ENCODE data around the gene SDK1. TPM values are rescaled to one million over a fixed set of nuclear protein-coding genes. Genes with fewer than 3 reads are reported as not detected.
A peak's percentile ranks its signal among the peaks of the same experiment; 100 is the strongest.

Gene SDK1
- total and polyA plus RNA-seq, 4 donors, result 10.4 to 11.6 (median 11.0) TPM

DNA sequence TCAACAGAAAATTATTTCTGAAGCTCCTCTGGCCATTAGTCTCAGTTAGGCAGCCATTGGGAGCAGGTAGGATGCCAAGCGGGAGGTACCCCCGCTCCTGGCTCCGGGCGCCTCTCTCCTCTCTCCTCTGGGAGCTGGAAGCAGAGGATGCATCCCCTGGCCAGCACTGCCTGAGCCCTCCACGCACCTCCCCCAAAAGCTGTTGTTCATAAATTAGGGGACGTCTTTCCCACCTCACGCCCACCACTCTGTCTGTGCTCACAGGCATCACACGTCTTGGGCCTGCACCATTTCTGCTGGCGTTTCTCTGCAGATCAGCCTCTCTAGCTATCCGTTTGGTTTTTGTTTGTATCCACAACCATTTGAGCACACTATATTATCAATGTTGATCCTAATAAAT lies 772.0 kb downstream of the SDK1 start:
- peaks cover 14% of the 10 kb centered on the region for H3K36me3 ChIP-seq (ENCODE audit: control insufficient read depth, insufficient read depth, low read length)
- H3K27me3 ChIP-seq (ENCODE audit: control insufficient read depth, insufficient read depth, low read length), result no peaks in the 10 kb centered on the region
- H3K4me1 ChIP-seq (ENCODE audit: control insufficient read depth, insufficient read depth, low read length), result peaks cover 14% of the 10 kb centered on the region
- 73% methylated on average over 10 of the region's 10 CpGs for WGBS (ENCODE audit: insufficient coverage)
- DNase-seq (ENCODE audit: low read depth in 4 of 6, low spot score in 6 of 6), result no peak
- H3K4me3 ChIP-seq (ENCODE audit: low read depth, low read length), result no peak overlapping the region
- H3K27ac ChIP-seq (ENCODE audit: low read depth, low read length), result no peak overlapping the region
- no peaks in the 10 kb centered on the region for H3K9me3 ChIP-seq (ENCODE audit: control insufficient read depth, insufficient read depth, low read length)

GRCh38 chr7:4073750-4074149 lies 772.7 kb downstream of the SDK1 start:
- WGBS (ENCODE audit: insufficient coverage), result 91% methylated on average over 11 of the region's 13 CpGs
- no peak for DNase-seq (ENCODE audit: low read depth in 4 of 6, low spot score in 6 of 6)
- H3K9me3 ChIP-seq (ENCODE audit: control insufficient read depth, insufficient read depth, low read length), result no peaks in the 10 kb centered on the region

GRCh38 chr7:4074407-4074806 lies 773.4 kb downstream of the SDK1 start:
- Histone ChIP-seq H3K27ac (ENCODE audit: low read depth, low read length) (no peak overlapping the region), H3K4me3 (ENCODE audit: low read depth, low read length) (no peak overlapping the region), H3K36me3 (ENCODE audit: control insufficient read depth, insufficient read depth, low read length) (peaks cover 16% of the 10 kb centered on the region), H3K4me1 (ENCODE audit: control insufficient read depth, insufficient read depth, low read length) (peaks cover 14% of the 10 kb centered on the region), H3K27me3 (ENCODE audit: control insufficient read depth, insufficient read depth, low read length) (no peaks in the 10 kb centered on the region), H3K9me3 (ENCODE audit: control insufficient read depth, insufficient read depth, low read length) (no peaks in the 10 kb centered on the region)
- no peak for DNase-seq (ENCODE audit: low read depth in 4 of 6, low spot score in 6 of 6)
- 91% methylated on average over 5 of the region's 8 CpGs for WGBS (ENCODE audit: insufficient coverage)

More at GRCh38 chr7:4073750-4074149, 772.7 kb downstream of the SDK1 start:
- no peaks in the 10 kb centered on the region for H3K27me3 ChIP-seq (ENCODE audit: control insufficient read depth, insufficient read depth, low read length)
- H3K4me1 ChIP-seq (ENCODE audit: control insufficient read depth, insufficient read depth, low read length), result peaks cover 14% of the 10 kb centered on the region
- H3K36me3 ChIP-seq (ENCODE audit: control insufficient read depth, insufficient read depth, low read length), result peaks cover 15% of the 10 kb centered on the region
- no peak overlapping the region for H3K27ac ChIP-seq (ENCODE audit: low read depth, low read length)
- no peak overlapping the region for H3K4me3 ChIP-seq (ENCODE audit: low read depth, low read length)

- whole genome bisulfite sequencing (ENCODE audit: insufficient coverage), result 100% methylated on average over 6 of the region's 8 CpGs
- no peaks in the 10 kb centered on the region for H3K9me3 ChIP-seq (ENCODE audit: control insufficient read depth, insufficient read depth, low read length)
- no peaks in the 10 kb centered on the region for H3K27me3 ChIP-seq (ENCODE audit: control insufficient read depth, insufficient read depth, low read length)
- H3K36me3 ChIP-seq (ENCODE audit: control insufficient read depth, insufficient read depth, low read length), result peaks cover 14% of the 10 kb centered on the region
- no peak overlapping the region for H3K4me3 ChIP-seq (ENCODE audit: low read depth, low read length)
- DNase-seq (ENCODE audit: low read depth in 4 of 6, low spot score in 6 of 6), result no peak
- no peak overlapping the region for H3K27ac ChIP-seq (ENCODE audit: low read depth, low read length)
- peaks cover 14% of the 10 kb centered on the region for H3K4me1 ChIP-seq (ENCODE audit: control insufficient read depth, insufficient read depth, low read length)
Observed at GRCh38 chr7:4074994-4075393, 773.9 kb downstream of the SDK1 start.

DNA sequence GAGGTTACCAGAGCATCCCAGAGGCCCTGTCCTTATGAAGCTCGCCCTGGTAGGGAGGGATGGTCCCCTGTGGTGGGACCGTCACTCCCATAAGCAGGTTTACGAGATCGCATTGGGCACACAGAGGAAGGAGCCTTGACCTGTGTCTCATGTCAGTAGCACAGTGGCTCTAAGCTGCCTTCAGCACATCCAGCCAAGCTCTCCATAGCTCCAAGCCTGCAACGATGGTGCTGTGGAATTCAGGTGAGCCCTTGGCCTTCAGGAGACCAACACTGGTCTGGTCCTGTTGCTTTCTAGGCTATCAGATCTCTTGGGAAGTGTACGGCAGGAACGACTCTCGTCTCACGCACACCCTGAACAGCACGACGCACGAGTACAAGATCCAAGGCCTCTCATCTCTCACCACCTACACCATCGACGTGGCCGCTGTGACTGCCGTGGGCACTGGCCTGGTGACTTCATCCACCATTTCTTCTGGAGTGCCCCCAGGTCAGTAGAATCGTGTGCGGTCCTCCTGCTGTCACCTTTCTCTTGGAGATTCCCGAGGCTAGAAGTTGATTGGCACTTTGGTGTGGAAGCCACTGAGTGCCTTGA lies 775.7 kb downstream of the SDK1 start:
- H3K27ac ChIP-seq (ENCODE audit: low read depth, low read length), result no peak overlapping the region
- no peak overlapping the region for H3K4me3 ChIP-seq (ENCODE audit: low read depth, low read length)
- DNase-seq (ENCODE audit: low read depth in 4 of 6, low spot score in 6 of 6), result no peak
- H3K9me3 ChIP-seq (ENCODE audit: control insufficient read depth, insufficient read depth, low read length), result no peaks in the 10 kb centered on the region
- WGBS (ENCODE audit: insufficient coverage), result 96% methylated on average over 19 of the region's 19 CpGs
- peaks cover 11% of the 10 kb centered on the region for H3K36me3 ChIP-seq (ENCODE audit: control insufficient read depth, insufficient read depth, low read length)
- no peaks in the 10 kb centered on the region for H3K27me3 ChIP-seq (ENCODE audit: control insufficient read depth, insufficient read depth, low read length)
- peaks cover 8% of the 10 kb centered on the region for H3K4me1 ChIP-seq (ENCODE audit: control insufficient read depth, insufficient read depth, low read length)

- Histone ChIP-seq H3K27me3 (ENCODE audit: control insufficient read depth, insufficient read depth, low read length) (no peaks in the 10 kb centered on the region), H3K36me3 (ENCODE audit: control insufficient read depth, insufficient read depth, low read length) (peaks cover 11% of the 10 kb centered on the region), H3K27ac (ENCODE audit: low read depth, low read length) (no peak overlapping the region), H3K4me3 (ENCODE audit: low read depth, low read length) (no peak overlapping the region), H3K9me3 (ENCODE audit: control insufficient read depth, insufficient read depth, low read length) (no peaks in the 10 kb centered on the region), H3K4me1 (ENCODE audit: control insufficient read depth, insufficient read depth, low read length) (no peaks in the 10 kb centered on the region)
- 98% methylated on average over 4 of the region's 8 CpGs for whole genome bisulfite sequencing (ENCODE audit: insufficient coverage)
- no peak for DNase-seq (ENCODE audit: low read depth in 4 of 6, low spot score in 6 of 6)
Observed at GRCh38 chr7:4077980-4078379, 776.9 kb downstream of the SDK1 start.

DNA sequence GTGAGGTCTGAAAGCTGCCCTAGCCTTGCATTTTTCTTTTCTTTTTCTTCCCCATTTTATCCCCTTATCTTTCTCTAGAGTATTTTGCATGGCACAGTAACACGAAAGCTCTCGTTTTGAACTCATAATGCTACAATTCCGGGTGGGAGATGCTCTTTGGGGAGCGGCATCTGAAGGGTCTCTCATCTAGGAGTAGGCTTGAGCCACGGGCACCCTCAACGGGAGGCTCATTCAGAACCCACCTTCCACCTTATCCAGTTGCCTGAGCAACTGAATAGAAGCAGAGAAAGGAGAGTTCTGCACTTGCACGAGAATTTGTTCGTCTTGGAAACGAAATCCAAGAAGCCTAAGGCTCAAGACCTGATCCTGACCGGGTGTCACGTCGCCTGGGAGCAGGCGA lies 777.5 kb downstream of the SDK1 start:
- DNase-seq (ENCODE audit: low read depth in 4 of 6, low spot score in 6 of 6), result no peak
- Histone ChIP-seq H3K36me3 (ENCODE audit: control insufficient read depth, insufficient read depth, low read length) (peaks cover 11% of the 10 kb centered on the region), H3K9me3 (ENCODE audit: control insufficient read depth, insufficient read depth, low read length) (no peaks in the 10 kb centered on the region), H3K27ac (ENCODE audit: low read depth, low read length) (no peak overlapping the region), H3K4me3 (ENCODE audit: low read depth, low read length) (no peak overlapping the region), H3K4me1 (ENCODE audit: control insufficient read depth, insufficient read depth, low read length) (no peaks in the 10 kb centered on the region), H3K27me3 (ENCODE audit: control insufficient read depth, insufficient read depth, low read length) (no peaks in the 10 kb centered on the region)
- 96% methylated on average over 10 of the region's 13 CpGs for WGBS (ENCODE audit: insufficient coverage)

DNA sequence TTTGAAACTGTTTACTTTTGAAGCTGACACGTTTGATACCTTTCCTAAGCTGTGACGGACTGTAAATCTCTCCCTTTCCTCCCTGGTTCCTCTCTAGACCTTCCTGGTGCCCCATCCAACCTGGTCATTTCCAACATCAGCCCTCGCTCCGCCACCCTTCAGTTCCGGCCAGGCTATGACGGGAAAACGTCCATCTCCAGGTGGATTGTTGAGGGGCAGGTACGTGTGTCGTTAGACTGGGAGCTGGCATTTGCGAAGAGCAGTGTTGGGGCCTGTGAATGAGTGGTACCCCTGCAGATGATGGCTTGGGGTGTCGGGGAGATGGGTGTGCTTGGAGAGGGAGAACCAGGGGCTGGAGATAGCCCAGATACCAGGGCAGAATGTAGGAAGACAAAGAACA lies 778.3 kb downstream of the SDK1 start:
- no peak overlapping the region for H3K27ac ChIP-seq (ENCODE audit: low read depth, low read length)
- 97% methylated on average over 9 of the region's 11 CpGs for WGBS (ENCODE audit: insufficient coverage)
- DNase-seq (ENCODE audit: low read depth in 4 of 6, low spot score in 6 of 6), result no peak
- H3K27me3 ChIP-seq (ENCODE audit: control insufficient read depth, insufficient read depth, low read length), result no peaks in the 10 kb centered on the region
- H3K4me1 ChIP-seq (ENCODE audit: control insufficient read depth, insufficient read depth, low read length), result peaks cover 2% of the 10 kb centered on the region
- no peaks in the 10 kb centered on the region for H3K9me3 ChIP-seq (ENCODE audit: control insufficient read depth, insufficient read depth, low read length)
- H3K36me3 ChIP-seq (ENCODE audit: control insufficient read depth, insufficient read depth, low read length), result peaks cover 11% of the 10 kb centered on the region
- H3K4me3 ChIP-seq (ENCODE audit: low read depth, low read length), result no peak overlapping the region

DNA sequence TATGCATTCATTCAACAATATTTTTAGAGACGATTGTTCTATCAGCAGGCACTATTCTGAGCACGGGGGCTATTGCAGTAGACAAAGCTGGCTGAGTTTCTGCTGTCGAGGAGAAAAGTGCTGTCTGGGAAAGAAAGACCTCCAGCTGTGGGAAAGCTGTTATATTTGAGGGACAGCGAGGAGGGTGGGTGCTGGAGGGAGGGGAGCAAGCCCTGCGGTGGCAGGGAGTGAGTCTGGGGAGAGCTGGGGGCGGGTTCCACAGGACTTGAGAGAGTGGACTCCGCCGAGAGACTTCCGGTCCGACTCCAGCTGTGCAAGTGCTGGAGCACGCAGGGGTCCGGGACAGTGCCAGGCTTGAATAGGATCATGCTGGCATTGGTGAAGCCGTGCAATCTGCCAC lies 778.9 kb downstream of the SDK1 start:
- no peaks in the 10 kb centered on the region for H3K9me3 ChIP-seq (ENCODE audit: control insufficient read depth, insufficient read depth, low read length)
- 45% methylated on average over 12 of the region's 13 CpGs for WGBS (ENCODE audit: insufficient coverage)
- peaks cover 11% of the 10 kb centered on the region for H3K36me3 ChIP-seq (ENCODE audit: control insufficient read depth, insufficient read depth, low read length)
- no peaks in the 10 kb centered on the region for H3K27me3 ChIP-seq (ENCODE audit: control insufficient read depth, insufficient read depth, low read length)
- peaks cover 2% of the 10 kb centered on the region for H3K4me1 ChIP-seq (ENCODE audit: control insufficient read depth, insufficient read depth, low read length)
- peak in 2 of 6 donors; percentile 24 to 51 for DNase-seq (ENCODE audit: low read depth in 4 of 6, low spot score in 6 of 6)
- no peak overlapping the region for H3K27ac ChIP-seq (ENCODE audit: low read depth, low read length)
- no peak overlapping the region for H3K4me3 ChIP-seq (ENCODE audit: low read depth, low read length)

DNA sequence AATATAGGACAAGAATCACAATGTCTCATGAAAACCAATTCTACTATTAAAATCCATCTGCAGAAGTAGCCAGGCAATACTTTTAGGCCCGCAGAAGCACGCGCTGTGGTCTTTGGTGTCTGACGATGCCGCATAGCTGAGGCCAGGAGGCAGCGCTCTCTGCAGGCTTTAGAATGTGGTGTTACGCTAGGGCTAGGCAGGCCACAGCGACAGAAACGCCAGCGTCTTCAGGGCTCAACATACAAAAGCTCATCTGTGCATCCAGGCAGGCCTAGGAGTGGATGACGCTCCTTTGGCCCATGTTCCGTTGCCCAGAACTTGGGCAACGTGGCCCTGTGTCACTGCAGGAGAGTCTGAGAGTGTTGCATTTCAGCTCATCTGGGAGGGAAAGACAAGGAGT lies 779.9 kb downstream of the SDK1 start:
- 90% methylated on average over 11 of the region's 13 CpGs for WGBS (ENCODE audit: insufficient coverage)
- H3K4me1 ChIP-seq (ENCODE audit: control insufficient read depth, insufficient read depth, low read length), result peaks cover 2% of the 10 kb centered on the region
- DNase-seq (ENCODE audit: low read depth in 4 of 6, low spot score in 6 of 6), result no peak

More for the DNA sequence above, 779.9 kb downstream of the SDK1 start:
- H3K27me3 ChIP-seq (ENCODE audit: control insufficient read depth, insufficient read depth, low read length), result no peaks in the 10 kb centered on the region
- H3K27ac ChIP-seq (ENCODE audit: low read depth, low read length), result no peak overlapping the region
- no peaks in the 10 kb centered on the region for H3K9me3 ChIP-seq (ENCODE audit: control insufficient read depth, insufficient read depth, low read length)
- no peak overlapping the region for H3K4me3 ChIP-seq (ENCODE audit: low read depth, low read length)
- H3K36me3 ChIP-seq (ENCODE audit: control insufficient read depth, insufficient read depth, low read length), result peaks cover 11% of the 10 kb centered on the region

All from spinal cord (tissue), 10 donors.